GM18511 (cell line): Measurements from ENCODE around the gene YPEL2.

Experiments
- ATAC-seq: cut with Tn5 transposase; IDR thresholded peaks from one replicate; pipeline ENCODE4 v1.9.1; 2021; ENCODE audit warnings: mild to moderate bottlenecking, moderate library complexity; ENCODE audit not compliant: unreplicated experiment

The YPEL2 gene

GRCh38 chr17:59356543-59357218 is 25.2 kb downstream of the YPEL2 start:
- ATAC-seq, result no peak

GRCh38 chr17:59357219-59357697 is 25.8 kb downstream of the YPEL2 start:
- no peak for ATAC-seq

GRCh38 chr17:59357929-59358328 is 26.5 kb downstream of the YPEL2 start:
- no peak for ATAC-seq

- ATAC-seq, result no peak
Measured at GRCh38 chr17:59361386-59361785, 29.9 kb downstream of the YPEL2 start.

- ATAC-seq, result peak; percentile 73
Measured at GRCh38 chr17:59361916-59362810, 30.7 kb downstream of the YPEL2 start.

GRCh38 chr17:59362811-59363205 is 31.4 kb downstream of the YPEL2 start:
- ATAC-seq, result no peak

GRCh38 chr17:59365383-59365981 is 34.0 kb downstream of the YPEL2 start:
- ATAC-seq, result no peak

GRCh38 chr17:59366040-59366757 is 34.7 kb downstream of the YPEL2 start:
- ATAC-seq, result no peak

GRCh38 chr17:59366773-59367656 is 35.6 kb downstream of the YPEL2 start:
- ATAC-seq, result no peak

DNA sequence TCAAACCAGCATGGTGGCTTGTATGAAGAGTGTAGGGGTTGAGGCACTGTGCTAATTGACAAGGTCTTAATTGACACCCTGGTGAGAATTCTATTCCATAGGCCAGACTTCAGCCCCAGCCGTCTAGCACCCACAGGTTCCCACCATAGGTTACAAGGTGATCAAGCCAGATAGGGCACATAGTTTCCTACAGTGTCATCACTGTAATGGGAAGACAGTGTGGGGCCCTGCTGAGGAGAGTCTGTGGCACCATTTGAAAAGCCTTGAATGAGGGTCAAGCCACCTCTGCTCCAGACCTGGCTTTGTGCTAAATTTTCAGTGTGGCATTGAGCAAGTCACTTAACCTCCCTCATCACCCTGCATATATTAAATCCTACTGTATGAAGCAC is 36.2 kb downstream of the YPEL2 start:
- ATAC-seq, result no peak

- ATAC-seq, result no peak
Measured at GRCh38 chr17:59368218-59368857, 36.9 kb downstream of the YPEL2 start.

DNA sequence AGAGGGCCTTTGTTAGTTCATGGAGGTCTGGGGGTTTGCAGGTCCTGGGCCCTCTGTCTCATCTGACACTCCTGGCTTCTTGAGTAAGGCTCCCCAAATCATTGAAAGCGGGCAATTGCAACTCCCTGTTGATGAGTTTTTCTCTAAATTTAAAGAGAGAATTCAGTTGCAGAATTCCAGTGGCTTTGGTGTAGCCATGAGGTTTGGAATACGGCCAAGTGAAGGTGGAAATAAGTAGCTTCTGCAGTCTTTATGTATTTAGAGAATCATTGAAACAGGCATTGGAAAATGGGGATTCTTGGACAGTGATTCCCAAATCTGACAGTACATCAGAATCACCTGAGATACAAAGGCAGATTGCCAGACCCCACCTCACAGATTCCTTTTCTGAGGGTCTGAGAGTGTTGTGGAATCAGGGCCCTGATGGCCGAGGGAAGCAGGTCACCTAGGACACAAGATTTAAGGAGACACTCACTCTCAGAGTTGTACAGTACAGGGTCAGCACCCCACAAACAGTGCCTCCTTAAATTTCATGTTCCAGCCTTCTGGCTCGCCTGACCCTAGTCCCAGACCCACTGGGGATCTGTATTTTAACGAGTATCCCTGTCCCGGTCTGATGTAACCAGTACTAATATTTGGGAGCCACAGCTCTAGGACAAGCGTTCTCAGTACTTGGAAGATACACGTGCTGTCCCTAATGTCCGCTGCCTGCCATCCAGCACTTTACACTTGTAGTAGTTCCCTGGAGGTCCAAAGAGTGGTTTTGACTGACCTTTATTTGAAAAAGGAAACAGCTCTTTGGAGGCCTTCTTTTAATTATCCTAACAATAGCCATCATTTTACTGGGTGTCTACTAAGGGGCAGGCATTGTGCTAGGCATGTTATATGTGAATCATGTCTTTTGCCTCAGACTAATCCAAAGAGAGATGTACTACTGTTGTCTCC is 37.8 kb downstream of the YPEL2 start:
- no peak for ATAC-seq

- no peak for ATAC-seq
Measured at GRCh38 chr17:59370593-59371299, 39.3 kb downstream of the YPEL2 start.

DNA sequence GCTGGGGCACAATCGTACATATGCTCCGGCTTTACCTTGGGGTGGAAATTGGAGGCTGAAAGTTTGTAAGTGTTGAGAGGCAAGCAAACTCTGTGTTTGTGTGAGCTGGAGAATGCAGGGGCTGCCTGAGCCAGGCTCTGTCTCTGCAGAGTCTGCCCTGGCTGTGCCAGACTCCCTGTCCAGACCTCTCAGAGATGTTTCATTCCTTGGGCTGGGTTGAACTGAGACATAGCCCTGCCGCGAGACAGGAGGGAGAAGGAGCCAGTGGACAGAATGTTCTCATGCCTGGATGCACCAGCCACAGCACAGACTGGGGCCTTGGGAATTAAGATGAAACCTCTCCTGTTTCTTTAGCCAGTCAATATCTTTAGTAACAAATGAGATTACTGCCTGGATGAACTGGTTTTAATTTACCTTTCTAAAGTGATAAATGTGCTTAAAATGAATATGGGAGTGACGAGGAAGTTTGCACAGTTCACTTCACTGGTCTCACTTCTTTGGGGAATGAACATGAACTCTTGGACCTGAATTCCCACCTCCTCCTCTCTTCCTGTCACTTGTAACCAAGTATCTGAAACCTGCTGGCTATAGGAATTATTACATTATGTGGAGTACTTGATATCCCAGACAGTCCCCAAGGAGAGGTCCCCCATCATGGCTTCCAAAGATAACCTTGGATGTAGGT is 40.1 kb downstream of the YPEL2 start:
- ATAC-seq, result no peak

DNA sequence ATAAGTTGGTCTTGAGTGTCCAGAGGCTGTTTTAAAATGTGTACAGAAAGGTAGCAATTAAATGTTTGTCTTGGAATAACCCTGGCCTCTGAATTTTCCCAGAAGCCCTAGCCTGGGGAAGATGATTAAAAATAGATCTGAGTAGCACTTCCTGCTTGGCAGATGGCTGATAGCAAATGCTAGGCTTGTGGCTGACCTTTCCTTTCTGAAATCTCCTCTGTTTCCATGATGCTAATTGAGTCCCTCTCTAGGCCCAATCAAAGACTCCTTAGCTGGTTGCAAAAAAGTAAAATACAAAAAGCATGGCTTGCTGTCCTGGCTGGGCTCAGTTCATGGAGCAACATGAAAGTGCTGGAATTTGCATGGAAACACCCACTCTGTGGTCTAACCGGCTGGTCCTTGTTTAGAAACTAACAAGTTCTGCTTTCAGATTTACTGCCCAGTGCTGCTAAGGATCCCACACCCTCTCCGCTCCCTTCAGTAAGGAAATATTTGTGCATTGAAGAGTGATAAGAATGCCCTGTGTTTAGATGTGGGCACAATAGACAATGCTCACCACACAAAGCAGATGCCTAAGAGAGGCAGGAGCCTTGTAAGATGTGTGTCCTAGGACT is 40.8 kb downstream of the YPEL2 start:
- peak; percentile 54 for ATAC-seq

- ATAC-seq, result no peak
Measured at GRCh38 chr17:59373882-59374495, 42.5 kb downstream of the YPEL2 start.
